Progenitor cell of endocrine pancreas (in vitro differentiated cells): Measurements from ENCODE around the gene ZNF14. TPM values are rescaled to one million over a fixed set of nuclear protein-coding genes. Genes with fewer than 3 reads are reported as not detected.
"Not testable (repeated sequence)": the region's sequence is repeated elsewhere in the genome, so short reads cannot be mapped to it uniquely, and the experiment has no call there.

Experiments
- DNase-seq: peaks from one replicate; pipeline ENCODE4 v3.0.0; 2021; ENCODE audit warnings: low spot score; ENCODE audit not compliant: unreplicated experiment
- H3K27ac Mint-ChIP-seq: 2 replicates; pipeline ENCODE4 v1.8.0; 2021; ENCODE audit warnings: mild to moderate bottlenecking, moderate library complexity, mixed read lengths
- H3K27me3 Mint-ChIP-seq: 2 replicates; pipeline ENCODE4 v1.8.0; 2021; ENCODE audit warnings: mixed read lengths
- H3K36me3 Mint-ChIP-seq: 2 replicates; pipeline ENCODE4 v1.8.0; 2022; ENCODE audit warnings: mixed read lengths; ENCODE audit not compliant: insufficient read depth
- H3K4me1 Mint-ChIP-seq: 2 replicates; pipeline ENCODE4 v1.8.0; 2021; ENCODE audit warnings: low read depth, mixed read lengths
- H3K4me3 Mint-ChIP-seq: 2 replicates; pipeline ENCODE4 v1.8.0; 2021; ENCODE audit warnings: low read depth, mild to moderate bottlenecking, moderate library complexity, mixed read lengths
- H3K9me3 Mint-ChIP-seq: 2 replicates; pipeline ENCODE4 v1.8.0; 2021; ENCODE audit warnings: low read depth, mixed read lengths
- total RNA-seq: library from RNA; stranded (reverse); gene quantifications from 2 replicates; pipeline ENCODE4 v1.2.1, GENCODE V29; 2021
- TF ChIP-seq, protein P1 (sequence below): fragments of 200-600 bp; sonication (generic); IDR thresholded peaks from one replicate; pipeline ENCODE4 v1.5.0; 2021; ENCODE audit warnings: antibody characterized with exemption, mild to moderate bottlenecking; ENCODE audit not compliant: unreplicated experiment

The ZNF14 gene
- total RNA-seq, 1 donor from 2014 or later, result 12.4 TPM

DNA sequence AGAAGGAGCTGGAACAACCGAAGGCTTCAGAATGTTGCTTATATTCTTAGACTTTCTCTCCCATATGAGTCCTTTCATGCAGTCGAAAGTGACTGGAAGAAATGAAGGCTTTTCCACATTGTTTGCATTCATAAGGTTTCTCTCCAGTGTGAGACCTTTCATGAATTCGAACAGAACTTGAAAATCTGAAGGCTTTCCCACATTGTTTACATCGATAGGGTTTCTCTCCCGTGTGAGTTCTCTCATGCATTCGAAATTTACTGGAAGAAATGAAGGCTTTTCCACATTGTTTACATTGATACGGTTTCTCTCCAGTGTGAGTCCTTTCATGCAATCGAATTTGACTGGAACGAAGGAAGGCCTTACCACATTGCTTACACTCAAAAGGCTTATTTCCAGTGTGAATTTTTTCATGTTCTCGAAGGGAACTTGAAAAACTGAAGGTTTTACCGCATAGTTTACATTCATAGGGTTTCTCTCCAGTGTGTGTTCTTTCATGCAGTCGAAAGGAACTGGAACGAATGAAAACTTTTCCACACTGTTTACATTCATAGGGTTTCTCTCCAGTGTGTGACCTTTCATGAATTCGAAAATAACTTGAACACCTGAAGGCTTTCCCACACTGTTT is 21.5 kb downstream of the ZNF14 start:
- no peaks in the 10 kb centered on the region for H3K4me1 Mint-ChIP-seq
- H3K27ac Mint-ChIP-seq, result peak overlapping the region; percentile 92
- H3K27me3 Mint-ChIP-seq, result no peaks in the 10 kb centered on the region

DNA sequence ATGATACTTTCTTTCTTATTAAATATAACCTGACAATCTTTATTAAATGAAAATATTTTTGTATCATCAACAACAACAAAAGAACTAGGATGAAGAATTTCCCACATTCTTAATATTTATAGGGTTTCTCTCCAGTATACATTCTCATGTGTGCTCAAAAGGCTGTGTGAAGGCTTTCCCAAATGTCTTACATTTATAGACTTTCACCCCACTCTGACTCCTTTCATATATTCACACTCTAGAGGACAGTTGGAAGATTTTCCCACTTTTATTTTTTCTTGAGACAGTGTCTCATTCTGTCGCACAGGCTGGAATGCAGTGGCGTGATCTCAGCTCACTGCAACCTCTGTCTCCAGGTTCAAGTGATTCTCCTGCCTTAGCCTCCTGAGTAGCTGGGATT is 22.4 kb downstream of the ZNF14 start:
- Mint-ChIP-seq H3K9me3 (peaks cover 54% of the 10 kb centered on the region), H3K4me3 (no peak overlapping the region), H3K27ac (peak overlapping the region; percentile 92), H3K36me3 (peaks cover 88% of the 10 kb centered on the region), H3K27me3 (no peaks in the 10 kb centered on the region), H3K4me1 (no peaks in the 10 kb centered on the region)
- TF ChIP-seq, protein P1, sequence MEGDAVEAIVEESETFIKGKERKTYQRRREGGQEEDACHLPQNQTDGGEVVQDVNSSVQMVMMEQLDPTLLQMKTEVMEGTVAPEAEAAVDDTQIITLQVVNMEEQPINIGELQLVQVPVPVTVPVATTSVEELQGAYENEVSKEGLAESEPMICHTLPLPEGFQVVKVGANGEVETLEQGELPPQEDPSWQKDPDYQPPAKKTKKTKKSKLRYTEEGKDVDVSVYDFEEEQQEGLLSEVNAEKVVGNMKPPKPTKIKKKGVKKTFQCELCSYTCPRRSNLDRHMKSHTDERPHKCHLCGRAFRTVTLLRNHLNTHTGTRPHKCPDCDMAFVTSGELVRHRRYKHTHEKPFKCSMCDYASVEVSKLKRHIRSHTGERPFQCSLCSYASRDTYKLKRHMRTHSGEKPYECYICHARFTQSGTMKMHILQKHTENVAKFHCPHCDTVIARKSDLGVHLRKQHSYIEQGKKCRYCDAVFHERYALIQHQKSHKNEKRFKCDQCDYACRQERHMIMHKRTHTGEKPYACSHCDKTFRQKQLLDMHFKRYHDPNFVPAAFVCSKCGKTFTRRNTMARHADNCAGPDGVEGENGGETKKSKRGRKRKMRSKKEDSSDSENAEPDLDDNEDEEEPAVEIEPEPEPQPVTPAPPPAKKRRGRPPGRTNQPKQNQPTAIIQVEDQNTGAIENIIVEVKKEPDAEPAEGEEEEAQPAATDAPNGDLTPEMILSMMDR, result no peak
- no peak for DNase-seq

More for the DNA sequence above, 21.5 kb downstream of the ZNF14 start:
- DNase-seq, result no peak
- Mint-ChIP-seq H3K4me3 (no peak overlapping the region), H3K36me3 (peaks cover 91% of the 10 kb centered on the region), H3K9me3 (peaks cover 53% of the 10 kb centered on the region)
- TF ChIP-seq, protein P1, result no peak

DNA sequence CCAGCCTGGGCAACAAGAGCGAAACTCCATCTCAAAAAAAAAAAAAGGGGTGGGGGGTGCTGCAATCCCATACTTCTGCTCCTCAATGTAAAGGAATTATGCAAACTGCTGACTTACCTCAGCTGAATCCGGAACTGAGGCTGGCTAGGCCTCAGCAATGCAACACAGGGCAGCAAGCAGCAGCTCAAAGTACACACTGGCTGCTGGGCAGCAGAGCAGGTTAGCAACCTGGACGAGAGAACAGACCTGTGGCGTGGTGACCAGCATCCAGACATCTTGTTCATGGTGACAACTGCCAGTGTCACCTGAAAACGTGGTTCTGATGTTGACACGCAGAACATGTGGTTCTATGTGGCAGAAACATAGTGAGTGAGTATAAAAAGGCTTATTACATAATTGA is 28.1 kb downstream of the ZNF14 start:
- H3K27me3 Mint-ChIP-seq, result no peaks in the 10 kb centered on the region
- TF ChIP-seq, protein P1, result no peak
- peaks cover 57% of the 10 kb centered on the region for H3K9me3 Mint-ChIP-seq
- DNase-seq, result no peak
- no peak overlapping the region for H3K4me3 Mint-ChIP-seq
- no peaks in the 10 kb centered on the region for H3K4me1 Mint-ChIP-seq
- H3K36me3 Mint-ChIP-seq, result peaks cover 69% of the 10 kb centered on the region
- no peak overlapping the region for H3K27ac Mint-ChIP-seq

- H3K36me3 Mint-ChIP-seq, result peaks cover 39% of the 10 kb centered on the region
- H3K4me3 Mint-ChIP-seq, H3K27ac Mint-ChIP-seq, DNase-seq, H3K4me1 Mint-ChIP-seq, H3K27me3 Mint-ChIP-seq: not testable (repeated sequence)
- peaks cover 30% of the 10 kb centered on the region for H3K9me3 Mint-ChIP-seq
Measured at GRCh38 chr19:19700493-19700892, 32.4 kb downstream of the ZNF14 start.

- Mint-ChIP-seq H3K4me1 (no peaks in the 10 kb centered on the region), H3K9me3 (peaks cover 15% of the 10 kb centered on the region), H3K36me3 (peaks cover 18% of the 10 kb centered on the region), H3K27me3 (no peaks in the 10 kb centered on the region), H3K4me3 (no peak overlapping the region), H3K27ac (no peak overlapping the region)
- TF ChIP-seq, protein P1, result no peak
- no peak for DNase-seq
Measured at GRCh38 chr19:19697589-19697988, 35.3 kb downstream of the ZNF14 start.

GRCh38 chr19:19696386-19696785 is 36.5 kb downstream of the ZNF14 start:
- Mint-ChIP-seq H3K4me3 (no peak overlapping the region), H3K27ac (no peak overlapping the region), H3K9me3 (peaks cover 12% of the 10 kb centered on the region), H3K36me3 (peaks cover 16% of the 10 kb centered on the region), H3K4me1 (no peaks in the 10 kb centered on the region), H3K27me3 (no peaks in the 10 kb centered on the region)
- TF ChIP-seq, protein P1, result no peak
- DNase-seq, result no peak
